DOHH2 (cell line): Measurements from ENCODE around the gene OR4B1.

Experiments
- H3F3A ChIP-seq: fragments of 200-600 bp; sonication (generic), shearing (Covaris generic); 2 replicates; pipeline ENCODE4 v1.6.0; 2016; ENCODE audit warnings: antibody characterized with exemption, mild to moderate bottlenecking; ENCODE audit not compliant: control insufficient read depth, insufficient read depth
- H3K27ac ChIP-seq: fragments of 200-600 bp; sonication (generic); 2 replicates; pipeline ENCODE4 v1.5.1; 2014; ENCODE audit warnings: low read depth, mild to moderate bottlenecking, low read length, moderate library complexity
- H3K27me3 ChIP-seq: fragments of 200-600 bp; sonication (generic); 2 replicates; pipeline ENCODE4 v1.6.1; 2014; ENCODE audit warnings: mild to moderate bottlenecking, low read length, mixed read lengths; ENCODE audit not compliant: control insufficient read depth
- H3K36me3 ChIP-seq: fragments of 200-600 bp; sonication (generic); 2 replicates; pipeline ENCODE4 v1.6.1; 2014; ENCODE audit warnings: mild to moderate bottlenecking, low read length, moderate library complexity, mixed read lengths; ENCODE audit not compliant: control insufficient read depth
- H3K4me1 ChIP-seq: fragments of 200-600 bp; sonication (generic); 2 replicates; pipeline ENCODE4 v1.6.1; 2014; ENCODE audit warnings: mild to moderate bottlenecking, low read length, mixed read lengths; ENCODE audit not compliant: control insufficient read depth
- H3K4me2 ChIP-seq: fragments of 200-600 bp; sonication (generic); 2 replicates; pipeline ENCODE4 v1.6.0; 2014; ENCODE audit warnings: mild to moderate bottlenecking, low read length, moderate library complexity
- H3K4me3 ChIP-seq: fragments of 200-600 bp; sonication (generic); 2 replicates; pipeline ENCODE4 v1.5.1; 2014; ENCODE audit warnings: mild to moderate bottlenecking, low read length, mixed read lengths
- H3K79me2 ChIP-seq: fragments of 200-600 bp; sonication (generic); 2 replicates; pipeline ENCODE4 v1.6.1; 2014; ENCODE audit warnings: mild to moderate bottlenecking, low read length, mixed read lengths; ENCODE audit not compliant: control insufficient read depth
- H3K9me2 ChIP-seq: fragments of 200-600 bp; sonication (generic); replicated peaks from 2 replicates; pipeline ENCODE4 v1.6.1; 2014; ENCODE audit warnings: mild to moderate bottlenecking, low read length, mixed read lengths; ENCODE audit not compliant: control insufficient read depth
- H3K9me3 ChIP-seq: fragments of 200-600 bp; sonication (generic); 2 replicates; pipeline ENCODE4 v1.6.1; 2014; ENCODE audit warnings: antibody characterized with exemption, low read length, mixed read lengths; ENCODE audit not compliant: control insufficient read depth, insufficient read depth
- H4K20me1 ChIP-seq: fragments of 200-600 bp; sonication (generic); 2 replicates; pipeline ENCODE4 v1.6.0; 2014; ENCODE audit warnings: low read depth, mild to moderate bottlenecking, antibody characterized with exemption, low read length, moderate library complexity; ENCODE audit not compliant: control insufficient read depth, insufficient read depth
- CTCF ChIP-seq: fragments of 200-600 bp; sonication (generic); IDR thresholded peaks from one replicate; pipeline ENCODE4 v1.5.1; 2014; ENCODE audit warnings: antibody characterized with exemption, mild to moderate bottlenecking, low read depth, low read length; ENCODE audit not compliant: poor library complexity, severe bottlenecking
- EZH2phosphoT487 ChIP-seq: fragments of 200-600 bp; sonication (generic); IDR thresholded peaks from 2 replicates; pipeline ENCODE4 v1.6.1; 2017; ENCODE audit warnings: borderline replicate concordance, mild to moderate bottlenecking, antibody characterized with exemption, low read length, moderate library complexity, mixed read lengths

OR4B1 gene

DNA sequence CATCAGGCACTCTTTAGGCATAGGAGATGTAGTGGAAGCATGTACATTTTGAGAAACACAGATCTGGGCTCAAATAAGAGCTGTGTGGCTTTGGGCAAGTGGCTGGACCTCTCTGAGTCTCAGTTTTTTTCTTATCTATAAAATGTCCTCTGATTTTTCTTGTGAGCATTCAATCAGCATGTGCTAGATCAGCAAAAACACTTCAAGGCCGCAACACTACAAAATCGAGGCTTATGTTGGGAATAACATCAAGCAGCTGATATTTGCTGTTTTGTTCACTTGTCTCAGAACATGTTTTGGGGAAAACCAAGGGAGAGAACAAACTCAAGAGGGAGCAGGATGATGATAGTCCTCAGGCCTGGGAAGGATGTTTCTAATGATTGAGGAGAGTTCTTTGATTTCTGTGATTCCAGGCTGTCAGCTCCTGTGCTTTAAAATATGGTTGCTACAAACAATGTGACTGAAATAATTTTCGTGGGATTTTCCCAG, 46.9 kb downstream of the OR4B1 start, which contains the start of gene OR4X1:
OR4X1 (plus strand) TSS at position 439 of the 489 bp plus-strand sequence; CDS start at position 439, 0 bp downstream.
- no peak within 1 kb of the TSS for H3K4me2 ChIP-seq
- no peaks in the 10 kb centered on the region for H3K36me3 ChIP-seq
- H3K79me2 ChIP-seq: no peaks in the 10 kb centered on the region
- no peak within 1 kb of the TSS for H3K4me3 ChIP-seq
- H3F3A ChIP-seq: no peaks in the 10 kb centered on the region
- H3K27me3 ChIP-seq: no peaks in the 10 kb centered on the region
- H3K4me1 ChIP-seq: no peaks in the 10 kb centered on the region
- no peak for TF ChIP-seq CTCF
- TF ChIP-seq EZH2phosphoT487: no peak
- H3K9me3 ChIP-seq: no peaks in the 10 kb centered on the region
- no peaks in the 10 kb centered on the region for H4K20me1 ChIP-seq
- no peak within 1 kb of the TSS for H3K27ac ChIP-seq
- H3K9me2 ChIP-seq: no peaks in the 10 kb centered on the region
